CD8-positive, alpha-beta memory T cell (primary cell): ENCODE results near the gene SGIP1. TPM values are rescaled to one million over a fixed set of nuclear protein-coding genes. Genes with fewer than 3 reads are reported as not detected.

Experiments
- CTCF ChIA-PET: fragments of 350-600 bp; sonication (Branson Sonifier 250); formaldehyde crosslinking; loops from one replicate; lab custom pipeline; 2021; ENCODE audit warnings: antibody characterized with exemption; lab: Charles Lee
- POLR2A ChIA-PET: fragments of 350-600 bp; sonication (Branson Sonifier 250); formaldehyde crosslinking; loops from one replicate; lab custom pipeline; 2021; ENCODE audit warnings: antibody characterized with exemption; lab: Charles Lee
- DNase-seq, 5 donors: peaks; one replicate each; pipeline versions ENCODE4 v3.0.0 to v3.0.0-alpha.2; 2020 to 2022; ENCODE audit warnings: mixed read lengths in 1 of 5
- H3K27ac ChIP-seq: one replicate; pipeline ENCODE4 v1.7.0; 2013; ENCODE audit warnings: low read depth, mild to moderate bottlenecking, low read length, moderate library complexity
- H3K27me3 ChIP-seq: 2 replicates; pipeline ENCODE4 v1.7.0; 2013; ENCODE audit warnings: low read length, mild to moderate bottlenecking; ENCODE audit not compliant: insufficient read depth, poor library complexity, severe bottlenecking
- H3K36me3 ChIP-seq: 2 replicates; pipeline ENCODE4 v1.7.0; 2013; ENCODE audit warnings: mild to moderate bottlenecking, low read length, moderate library complexity; ENCODE audit not compliant: insufficient read depth
- H3K4me1 ChIP-seq: 2 replicates; pipeline ENCODE4 v1.7.0; 2013; ENCODE audit warnings: mild to moderate bottlenecking, low read length, moderate library complexity; ENCODE audit not compliant: insufficient read depth
- H3K4me3 ChIP-seq: 2 replicates; pipeline ENCODE4 v1.7.0; 2013; ENCODE audit warnings: mild to moderate bottlenecking, low read length
- H3K9me3 ChIP-seq: 2 replicates; pipeline ENCODE4 v1.7.0; 2013; ENCODE audit warnings: mild to moderate bottlenecking, low read length
- H3K27ac Mint-ChIP-seq, 8 donors: one replicate each; pipeline ENCODE4 v1.8.0; 2020 to 2021; ENCODE audit warnings: mixed read lengths in 8 of 8, mild to moderate bottlenecking in 6 of 8, inconsistent platforms in 3 of 8, moderate library complexity in 3 of 8
- H3K27me3 Mint-ChIP-seq, 2 donors: one replicate each; pipeline ENCODE4 v1.8.0; 2020 to 2021; ENCODE audit warnings: mixed read lengths in 2 of 2, mild to moderate bottlenecking in 1 of 2, moderate library complexity in 1 of 2
- H3K36me3 Mint-ChIP-seq, 3 donors: one replicate each; pipeline ENCODE4 v1.8.0; 2020 to 2021; ENCODE audit warnings: mixed read lengths in 3 of 3, inconsistent platforms in 1 of 3, mild to moderate bottlenecking in 1 of 3
- H3K4me1 Mint-ChIP-seq, 3 donors: one replicate each; pipeline ENCODE4 v1.8.0; 2020 to 2021; ENCODE audit warnings: mixed read lengths in 3 of 3, inconsistent platforms in 1 of 3, mild to moderate bottlenecking in 1 of 3
- H3K4me3 Mint-ChIP-seq, 7 donors: one replicate each; pipeline ENCODE4 v1.8.0; 2020 to 2021; ENCODE audit warnings: mixed read lengths in 7 of 7, mild to moderate bottlenecking in 6 of 7, moderate library complexity in 4 of 7, inconsistent platforms in 2 of 7
- H3K9me3 Mint-ChIP-seq, 5 donors: one replicate each; pipeline ENCODE4 v1.8.0; 2020 to 2022; ENCODE audit warnings: mixed read lengths in 5 of 5, mild to moderate bottlenecking in 3 of 5, moderate library complexity in 2 of 5, inconsistent platforms in 1 of 5
- polyA plus RNA-seq: library from polyadenylated mRNA; unstranded; fragments of 300-500 nt; fragmentation: Illumina TruSeq; gene quantifications from one replicate; pipeline ENCODE4 v1.2.3, GENCODE V29; 2021
- total RNA-seq, 2 experiments: library from RNA; stranded (reverse); gene quantifications; one replicate each; pipeline ENCODE4 v1.2.3, GENCODE V29; 2021

The SGIP1 gene
- total and polyA plus RNA-seq, 3 experiments from 2014 or later, result not detected

GRCh38 chr1:66747501-66747900 lies 213.5 kb downstream of the SGIP1 start:
- Histone ChIP-seq H3K9me3 (no peaks in the 10 kb centered on the region), H3K4me3 (no peak overlapping the region), H3K36me3 (no peaks in the 10 kb centered on the region), H3K4me1 (no peaks in the 10 kb centered on the region), H3K27me3 (peaks cover 8% of the 10 kb centered on the region), H3K27ac (no peak overlapping the region)
- H3K4me1 Mint-ChIP-seq, result peaks cover 4 to 7% (median 6%) of the 10 kb centered on the region in 3 donors
- H3K27me3 Mint-ChIP-seq, result peaks cover 13 to 65% of the 10 kb centered on the region in 2 donors
- ChIA-PET CTCF (no interaction called here), POLR2A (no interaction called here)
- no peaks in the 10 kb centered on the region for H3K36me3 Mint-ChIP-seq
- no peak overlapping the region for H3K27ac Mint-ChIP-seq
- no peak for DNase-seq
- H3K9me3 Mint-ChIP-seq, result no peaks in the 10 kb centered on the region
- no peak overlapping the region for H3K4me3 Mint-ChIP-seq

GRCh38 chr1:66750577-66750976 lies 216.6 kb downstream of the SGIP1 start:
- Mint-ChIP-seq H3K27ac (no peak overlapping the region), H3K4me3 (no peak overlapping the region), H3K36me3 (peaks cover 0 to 3% (median 0%) of the 10 kb centered on the region in 3 donors), H3K9me3 (no peaks in the 10 kb centered on the region), H3K27me3 (peaks cover 20 to 73% of the 10 kb centered on the region in 2 donors), H3K4me1 (peaks cover 8 to 14% (median 14%) of the 10 kb centered on the region in 3 donors)
- POLR2A ChIA-PET, result no interaction called here
- Histone ChIP-seq H3K36me3 (no peaks in the 10 kb centered on the region), H3K9me3 (no peaks in the 10 kb centered on the region), H3K4me1 (no peaks in the 10 kb centered on the region), H3K4me3 (no peak overlapping the region), H3K27ac (no peak overlapping the region), H3K27me3 (peaks cover 11% of the 10 kb centered on the region)
- CTCF ChIA-PET, result no interaction called here
- no peak for DNase-seq

GRCh38 chr1:66751160-66751559 lies 217.2 kb downstream of the SGIP1 start:
- Histone ChIP-seq H3K4me3 (no peak overlapping the region), H3K4me1 (no peaks in the 10 kb centered on the region), H3K27me3 (peaks cover 13% of the 10 kb centered on the region), H3K36me3 (no peaks in the 10 kb centered on the region), H3K27ac (no peak overlapping the region), H3K9me3 (no peaks in the 10 kb centered on the region)
- ChIA-PET POLR2A (no interaction called here), CTCF (no interaction called here)
- DNase-seq, result no peak
- Mint-ChIP-seq H3K9me3 (no peaks in the 10 kb centered on the region), H3K4me3 (no peak overlapping the region), H3K4me1 (peaks cover 8 to 14% (median 14%) of the 10 kb centered on the region in 3 donors), H3K27me3 (peaks cover 20 to 73% of the 10 kb centered on the region in 2 donors), H3K27ac (no peak overlapping the region), H3K36me3 (peaks cover 0 to 3% (median 0%) of the 10 kb centered on the region in 3 donors)

GRCh38 chr1:66752000-66752592 lies 218.1 kb downstream of the SGIP1 start, which contains the start of gene DYNLT5:
DYNLT5 (plus strand) TSS chr1:66752459; CDS start chr1:66754659, 2,200 bp downstream.
- no peaks in the 10 kb centered on the region for H3K4me1 ChIP-seq
- Mint-ChIP-seq H3K27ac (peak within 1 kb of the TSS in 2 of 8 donors; percentile 26 to 72), H3K4me1 (peaks cover 8 to 14% (median 14%) of the 10 kb centered on the region in 3 donors), H3K4me3 (peak within 1 kb of the TSS in 5 of 7 donors; percentile 18 to 62 (median 24)), H3K9me3 (no peaks in the 10 kb centered on the region), H3K36me3 (peaks cover 0 to 3% (median 0%) of the 10 kb centered on the region in 3 donors), H3K27me3 (peaks cover 20 to 69% of the 10 kb centered on the region in 2 donors)
- ChIA-PET POLR2A (no interaction called here), CTCF (interaction anchor here (0.6 kb wide), 1 partner anchor 14 kb away, joined by 3 read pairs; no protein-coding TSS in a partner anchor)
- H3K4me3 ChIP-seq, result no peak within 1 kb of the TSS
- H3K36me3 ChIP-seq, result no peaks in the 10 kb centered on the region
- no peak within 1 kb of the TSS for H3K27ac ChIP-seq
- H3K27me3 ChIP-seq, result peaks cover 17% of the 10 kb centered on the region
- no peak for DNase-seq
- H3K9me3 ChIP-seq, result no peaks in the 10 kb centered on the region

- DNase-seq, result no peak
- Histone ChIP-seq H3K9me3 (no peaks in the 10 kb centered on the region), H3K4me1 (no peaks in the 10 kb centered on the region), H3K36me3 (no peaks in the 10 kb centered on the region), H3K4me3 (no peak overlapping the region), H3K27ac (no peak overlapping the region), H3K27me3 (peaks cover 17% of the 10 kb centered on the region)
- Mint-ChIP-seq H3K4me3 (peak overlapping the region in 3 of 7 donors; percentile 19 to 62 (median 24)), H3K4me1 (peaks cover 8 to 14% (median 14%) of the 10 kb centered on the region in 3 donors), H3K27me3 (peaks cover 20 to 69% of the 10 kb centered on the region in 2 donors), H3K27ac (peak overlapping the region in 2 of 8 donors; percentile 26 to 72), H3K36me3 (peaks cover 0 to 3% (median 0%) of the 10 kb centered on the region in 3 donors), H3K9me3 (no peaks in the 10 kb centered on the region)
- CTCF ChIA-PET, result no interaction called here
- POLR2A ChIA-PET, result no interaction called here
These were observed 218.9 kb downstream of the SGIP1 start for GRCh38 chr1:66752671-66753371.

GRCh38 chr1:66757722-66758240 lies 223.8 kb downstream of the SGIP1 start:
- Histone ChIP-seq H3K9me3 (no peaks in the 10 kb centered on the region), H3K27me3 (peaks cover 9% of the 10 kb centered on the region), H3K4me3 (no peak overlapping the region), H3K36me3 (no peaks in the 10 kb centered on the region), H3K27ac (peak overlapping the region; percentile 57), H3K4me1 (no peaks in the 10 kb centered on the region)
- ChIA-PET CTCF (no interaction called here), POLR2A (no interaction called here)
- Mint-ChIP-seq H3K36me3 (peaks cover 0 to 3% (median 0%) of the 10 kb centered on the region in 3 donors), H3K9me3 (no peaks in the 10 kb centered on the region), H3K27ac (no peak overlapping the region), H3K4me1 (peaks cover 3 to 4% (median 4%) of the 10 kb centered on the region in 3 donors), H3K4me3 (no peak overlapping the region), H3K27me3 (peaks cover 4 to 29% of the 10 kb centered on the region in 2 donors)
- DNase-seq, result no peak

GRCh38 chr1:66758241-66758755 lies 224.3 kb downstream of the SGIP1 start:
- no peaks in the 10 kb centered on the region for H3K36me3 ChIP-seq
- Mint-ChIP-seq H3K9me3 (no peaks in the 10 kb centered on the region), H3K27ac (no peak overlapping the region), H3K36me3 (no peaks in the 10 kb centered on the region), H3K4me3 (no peak overlapping the region), H3K4me1 (no peaks in the 10 kb centered on the region), H3K27me3 (peaks cover 0 to 25% of the 10 kb centered on the region in 2 donors)
- no peak overlapping the region for H3K4me3 ChIP-seq
- H3K9me3 ChIP-seq, result no peaks in the 10 kb centered on the region
- peaks cover 9% of the 10 kb centered on the region for H3K27me3 ChIP-seq
- H3K4me1 ChIP-seq, result no peaks in the 10 kb centered on the region
- POLR2A ChIA-PET, result interaction anchor here (0.6 kb wide), 1 partner anchor 280 kb away, joined by 3 read pairs; no protein-coding TSS in a partner anchor
- H3K27ac ChIP-seq, result peak overlapping the region; percentile 57
- DNase-seq, result no peak
- CTCF ChIA-PET, result interaction anchor here (1.8 kb wide), 1 partner anchor 391 kb away, joined by 5 read pairs; no protein-coding TSS in a partner anchor
